MM.1S (cell line): ENCODE measurements around the gene DGKI.

Source experiments
- DNase-seq: peaks from one replicate; pipeline ENCODE4 v3.0.0-alpha.2; 2015
- H2AFZ ChIP-seq: fragments of 300-600 bp; sonication (generic); 2 replicates; pipeline ENCODE4 v1.6.0; 2016; ENCODE audit warnings: antibody characterized with exemption, low read length
- H3F3A ChIP-seq: fragments of 300-600 bp; sonication (generic); 2 replicates; pipeline ENCODE4 v1.6.1; 2016; ENCODE audit warnings: mild to moderate bottlenecking, antibody characterized with exemption, low read length, moderate library complexity, mixed read lengths; ENCODE audit not compliant: insufficient read depth
- H3K27ac ChIP-seq: fragments of 300-600 bp; sonication (generic); 2 replicates; pipeline ENCODE4 v1.5.1; 2016; ENCODE audit warnings: mild to moderate bottlenecking, low read length
- H3K27me3 ChIP-seq: fragments of 300-600 bp; sonication (generic); replicated peaks from 2 replicates; pipeline ENCODE4 v1.6.0; 2016; ENCODE audit warnings: low read length; ENCODE audit not compliant: insufficient read depth
- H3K36me3 ChIP-seq: fragments of 300-600 bp; sonication (generic); replicated peaks from 2 replicates; pipeline ENCODE4 v1.6.1; 2016; ENCODE audit warnings: mild to moderate bottlenecking, low read length, mixed read lengths; ENCODE audit not compliant: insufficient read depth
- H3K4me1 ChIP-seq: fragments of 300-600 bp; sonication (generic); 2 replicates; pipeline ENCODE4 v1.6.1; 2016; ENCODE audit warnings: low read length, mixed read lengths
- H3K4me2 ChIP-seq: fragments of 300-600 bp; sonication (generic); 2 replicates; pipeline ENCODE4 v1.6.0; 2016; ENCODE audit warnings: low read depth, low read length
- H3K4me3 ChIP-seq: fragments of 300-600 bp; sonication (generic); 2 replicates; pipeline ENCODE4 v1.5.1; 2016; ENCODE audit warnings: low read length, mixed read lengths
- H3K79me2 ChIP-seq: fragments of 300-600 bp; sonication (generic); 2 replicates; pipeline ENCODE4 v1.6.1; 2016; ENCODE audit warnings: mixed run types, low read length, mixed read lengths
- H3K9ac ChIP-seq: fragments of 300-600 bp; sonication (generic); 2 replicates; pipeline ENCODE4 v1.6.1; 2016; ENCODE audit warnings: low read length, mixed read lengths
- H3K9me2 ChIP-seq: fragments of 300-600 bp; sonication (generic); replicated peaks from 2 replicates; pipeline ENCODE4 v1.6.1; 2016; ENCODE audit warnings: mild to moderate bottlenecking, low read length, mixed read lengths; ENCODE audit not compliant: insufficient read depth
- H3K9me3 ChIP-seq: fragments of 300-600 bp; sonication (generic); replicated peaks from 2 replicates; pipeline ENCODE4 v1.6.1; 2016; ENCODE audit warnings: mild to moderate bottlenecking, low read length, mixed read lengths; ENCODE audit not compliant: insufficient read depth
- H4K20me1 ChIP-seq: fragments of 300-600 bp; sonication (generic); 2 replicates; pipeline ENCODE4 v1.6.1; 2016; ENCODE audit warnings: mild to moderate bottlenecking, low read length, moderate library complexity, mixed read lengths; ENCODE audit not compliant: insufficient read depth
- CTCF ChIP-seq: fragments of 300-600 bp; sonication (generic); IDR thresholded peaks from 2 replicates; pipeline ENCODE4 v1.5.1; 2016; ENCODE audit warnings: antibody characterized with exemption, low read length, mixed read lengths
- EZH2 ChIP-seq: fragments of 300-600 bp; sonication (generic); optimal IDR thresholded peaks from 2 replicates; pipeline ENCODE3; 2017; ENCODE audit warnings: low read depth, mild to moderate bottlenecking, antibody characterized with exemption, low read length, mixed read lengths
- EZH2phosphoT487 ChIP-seq: fragments of 300-600 bp; sonication (generic); IDR thresholded peaks from 2 replicates; pipeline ENCODE4 v1.6.1; 2018; ENCODE audit warnings: antibody characterized with exemption, low read length

DGKI gene

GRCh38 chr7:137753067-137753466 lies 93.7 kb downstream of the DGKI start:
- H3K27me3 ChIP-seq, result no peaks in the 10 kb centered on the region
- H3K79me2 ChIP-seq, result no peaks in the 10 kb centered on the region
- H3K9ac ChIP-seq, result no peak overlapping the region
- no peaks in the 10 kb centered on the region for H3K9me3 ChIP-seq
- no peak overlapping the region for H3K27ac ChIP-seq
- no peak overlapping the region for H2AFZ ChIP-seq
- peaks cover 35% of the 10 kb centered on the region for H3K4me1 ChIP-seq
- H3K36me3 ChIP-seq, result no peaks in the 10 kb centered on the region
- DNase-seq, result no peak
- no peak for TF ChIP-seq CTCF
- no peak overlapping the region for H3K4me3 ChIP-seq
- no peaks in the 10 kb centered on the region for H4K20me1 ChIP-seq
- H3K4me2 ChIP-seq, result no peak overlapping the region
- peaks cover 23% of the 10 kb centered on the region for H3F3A ChIP-seq
- no peaks in the 10 kb centered on the region for H3K9me2 ChIP-seq

- TF ChIP-seq EZH2 (no peak), CTCF (no peak), EZH2phosphoT487 (no peak)
Measured at GRCh38 chr7:137751361-137752009, 95.3 kb downstream of the DGKI start.

GRCh38 chr7:137747359-137748031 lies 99.3 kb downstream of the DGKI start:
- H3K9me2 ChIP-seq, result no peaks in the 10 kb centered on the region
- TF ChIP-seq CTCF (no peak), EZH2 (no peak), EZH2phosphoT487 (no peak)
- H3F3A ChIP-seq, result peaks cover 23% of the 10 kb centered on the region
- no peak for DNase-seq
- H3K27ac ChIP-seq, result no peak overlapping the region
- H2AFZ ChIP-seq, result no peak overlapping the region
- H3K4me1 ChIP-seq, result peaks cover 37% of the 10 kb centered on the region
- no peaks in the 10 kb centered on the region for H3K36me3 ChIP-seq
- H3K9me3 ChIP-seq, result no peaks in the 10 kb centered on the region
- no peak overlapping the region for H3K4me3 ChIP-seq
- no peak overlapping the region for H3K4me2 ChIP-seq
- H3K9ac ChIP-seq, result no peak overlapping the region
- H4K20me1 ChIP-seq, result no peaks in the 10 kb centered on the region
- no peaks in the 10 kb centered on the region for H3K27me3 ChIP-seq
- H3K79me2 ChIP-seq, result no peaks in the 10 kb centered on the region

More at GRCh38 chr7:137751361-137752009, 95.3 kb downstream of the DGKI start:
- H3K4me2 ChIP-seq, result peak overlapping the region; percentile 61
- peak overlapping the region; percentile 9; the same call in 1 of the 2 replicates for H3K4me3 ChIP-seq
- H3K9me2 ChIP-seq, result no peaks in the 10 kb centered on the region
- no peaks in the 10 kb centered on the region for H3K9me3 ChIP-seq
- H3K79me2 ChIP-seq, result no peaks in the 10 kb centered on the region
- no peaks in the 10 kb centered on the region for H4K20me1 ChIP-seq
- no peaks in the 10 kb centered on the region for H3K36me3 ChIP-seq
- H3K9ac ChIP-seq, result peak overlapping the region; percentile 65
- H3F3A ChIP-seq, result peaks cover 23% of the 10 kb centered on the region
- H3K4me1 ChIP-seq, result peaks cover 35% of the 10 kb centered on the region
- no peak overlapping the region for H2AFZ ChIP-seq
- peak; percentile 98 for DNase-seq
- H3K27ac ChIP-seq, result peak overlapping the region; percentile 93
- no peaks in the 10 kb centered on the region for H3K27me3 ChIP-seq
